CD4-positive, alpha-beta T cell treated with Interferon alpha-2 for 1 hour (primary cell): ENCODE results near the gene CARM1.
A peak's percentile ranks its signal among the peaks of the same experiment; 100 is the strongest.
"Not testable (repeated sequence)": the region's sequence is repeated elsewhere in the genome, so short reads cannot be mapped to it uniquely, and the experiment has no call there.

Source experiments
- DNase-seq, 2 donors: peaks; one replicate each; pipeline ENCODE4 v3.0.0-alpha.2; 2020 to 2022

Gene CARM1

GRCh38 chr19:10848230-10848856 lies 23.0 kb upstream of the CARM1 start, which contains the start of gene C19orf38:
Gene C19orf38 (plus strand): TSS chr19:10848415. CDS start chr19:10848509, 94 bp downstream.
- peak in 1 of 2 donors; percentile 42 for DNase-seq

DNA sequence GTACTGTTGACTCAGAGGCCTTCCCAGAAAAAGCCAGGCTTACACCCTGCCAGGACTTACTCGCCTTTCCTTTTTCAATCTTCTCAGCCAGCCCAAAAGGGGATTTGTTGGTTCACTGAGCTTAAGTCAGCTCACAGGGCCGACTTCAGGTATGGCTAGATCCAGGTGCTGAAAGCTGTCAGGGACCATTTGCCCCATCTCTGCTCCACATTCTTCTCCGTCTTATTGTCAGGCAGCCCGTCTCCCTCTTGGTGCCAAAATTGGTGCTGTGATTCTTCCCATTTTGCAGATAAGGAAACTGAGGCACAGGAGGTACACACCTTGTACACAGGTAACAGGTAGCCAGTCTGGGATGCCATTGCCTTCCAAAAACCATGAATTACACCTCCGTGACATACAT lies 20.7 kb upstream of the CARM1 start:
- DNase-seq, result no peak

DNA sequence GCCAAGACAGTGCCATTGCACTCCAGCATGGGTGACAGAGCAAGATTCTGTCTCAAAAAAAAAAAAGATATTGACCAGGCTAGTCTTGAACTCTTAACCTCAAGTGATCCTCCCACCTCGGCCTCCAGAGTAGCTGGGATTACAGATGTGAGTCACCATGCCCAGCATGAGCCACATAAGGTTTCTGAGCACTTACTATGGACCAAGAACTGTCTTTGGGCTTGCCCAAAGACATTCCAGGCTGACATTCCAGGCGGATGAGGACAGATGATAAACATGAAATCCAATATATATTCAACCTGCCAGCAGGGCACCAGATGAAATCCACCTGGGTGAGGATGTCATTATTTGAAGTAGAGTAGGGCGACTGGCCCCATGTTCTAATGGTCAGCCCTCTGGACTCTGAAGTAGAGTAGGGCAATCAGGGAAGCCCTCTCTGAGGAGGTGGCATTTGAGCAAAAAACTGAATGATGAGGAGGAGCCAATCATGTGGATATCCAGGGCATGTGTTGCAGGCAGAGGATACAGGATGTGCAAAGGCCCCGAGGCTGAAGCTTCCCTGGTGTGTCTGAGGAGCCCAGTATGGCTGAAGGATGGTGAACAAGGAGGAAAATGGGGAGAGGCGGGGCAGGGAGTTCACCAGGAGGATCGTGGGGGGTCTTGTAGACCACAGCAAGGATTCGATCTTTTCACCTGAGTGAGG lies 19.1 kb upstream of the CARM1 start:
- DNase-seq, result no peak

DNA sequence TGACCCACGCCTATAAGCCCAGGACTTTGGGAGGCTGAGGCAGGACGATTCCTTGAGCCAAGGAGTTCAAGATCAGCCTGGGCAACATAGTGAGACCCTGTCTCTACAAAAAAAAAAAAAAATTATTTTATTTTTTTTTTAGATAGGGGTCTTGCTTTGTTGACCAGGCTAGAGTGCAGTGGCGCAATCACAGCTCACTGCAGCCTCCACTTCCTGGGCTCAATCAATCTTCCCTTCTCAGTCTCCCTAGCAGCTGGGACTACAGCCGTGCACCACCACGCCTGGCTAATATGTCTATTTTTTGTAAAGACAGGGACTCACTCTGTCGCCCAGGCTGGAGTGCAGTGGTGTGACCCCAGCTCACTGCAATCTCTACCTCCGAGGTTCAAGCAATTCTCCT lies 18.4 kb upstream of the CARM1 start:
- no peak for DNase-seq

DNA sequence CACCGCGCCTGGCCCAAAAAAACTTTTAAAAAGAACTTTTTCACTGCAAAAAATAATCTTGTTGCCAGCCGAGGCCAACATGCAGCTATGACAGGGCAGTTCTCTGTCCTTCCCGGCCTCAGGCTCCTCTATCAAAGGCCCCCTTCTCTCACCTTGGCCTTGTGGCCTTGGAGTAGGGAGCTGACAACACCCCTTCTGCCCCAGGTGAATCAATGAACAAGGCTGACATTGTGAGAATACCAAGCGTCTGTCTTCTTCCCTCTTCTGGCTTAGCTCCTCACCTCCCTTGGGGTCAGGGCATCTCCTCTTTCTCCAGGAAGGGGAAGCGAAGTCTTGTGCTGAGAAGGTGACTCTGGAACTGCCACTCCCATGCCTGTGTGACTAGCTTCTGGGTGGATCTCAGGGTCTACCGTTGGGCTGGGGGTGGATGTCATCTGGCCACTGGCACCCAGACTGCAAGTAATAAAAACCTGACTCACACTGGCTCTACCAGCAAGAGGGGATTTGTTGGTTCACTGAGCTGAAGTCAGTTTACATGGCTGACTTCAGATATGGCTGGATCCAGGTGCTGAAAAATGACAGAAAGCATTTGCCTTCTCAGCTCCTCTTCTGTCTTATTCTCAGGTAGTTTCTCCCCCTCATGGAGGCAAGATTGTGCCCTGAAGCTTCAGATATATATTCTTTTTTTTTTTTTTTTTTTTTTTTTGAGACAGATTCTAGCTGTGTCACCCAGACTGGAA lies 16.8 kb upstream of the CARM1 start:
- DNase-seq, result no peak

DNA sequence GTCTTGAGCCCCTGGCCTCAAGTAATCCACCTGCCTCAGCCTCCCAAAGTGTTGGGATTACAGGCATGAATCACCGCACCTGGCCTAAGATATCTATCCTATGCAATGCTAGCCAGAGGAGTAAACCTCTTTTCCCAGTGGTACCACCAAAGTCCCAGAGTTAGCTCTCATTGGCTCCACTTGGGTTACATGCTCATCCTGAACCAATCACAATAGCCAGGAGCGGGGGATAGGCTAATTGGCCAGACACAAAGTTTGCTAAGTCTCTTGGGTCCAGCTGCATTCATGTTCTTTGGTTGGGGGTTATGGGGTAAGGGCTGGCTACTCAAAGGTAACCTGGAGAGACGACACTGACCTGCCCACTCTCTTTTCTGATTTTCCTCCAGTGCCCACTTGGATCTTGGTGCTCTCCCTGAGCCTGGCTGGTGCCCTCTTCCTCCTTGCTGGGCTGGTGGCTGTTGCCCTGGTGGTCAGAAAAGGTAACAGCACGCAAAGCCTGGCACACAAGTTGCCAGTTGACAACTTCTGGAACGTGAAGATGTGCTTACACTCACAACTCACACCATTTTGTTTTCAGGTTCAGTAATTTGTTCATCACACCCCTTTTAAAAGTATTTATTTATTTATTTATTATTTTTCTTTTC lies 15.4 kb upstream of the CARM1 start:
- peak in 1 of 2 donors; percentile 45 for DNase-seq

GRCh38 chr19:10856899-10857298 lies 14.5 kb upstream of the CARM1 start:
- not testable (repeated sequence) for DNase-seq

DNA sequence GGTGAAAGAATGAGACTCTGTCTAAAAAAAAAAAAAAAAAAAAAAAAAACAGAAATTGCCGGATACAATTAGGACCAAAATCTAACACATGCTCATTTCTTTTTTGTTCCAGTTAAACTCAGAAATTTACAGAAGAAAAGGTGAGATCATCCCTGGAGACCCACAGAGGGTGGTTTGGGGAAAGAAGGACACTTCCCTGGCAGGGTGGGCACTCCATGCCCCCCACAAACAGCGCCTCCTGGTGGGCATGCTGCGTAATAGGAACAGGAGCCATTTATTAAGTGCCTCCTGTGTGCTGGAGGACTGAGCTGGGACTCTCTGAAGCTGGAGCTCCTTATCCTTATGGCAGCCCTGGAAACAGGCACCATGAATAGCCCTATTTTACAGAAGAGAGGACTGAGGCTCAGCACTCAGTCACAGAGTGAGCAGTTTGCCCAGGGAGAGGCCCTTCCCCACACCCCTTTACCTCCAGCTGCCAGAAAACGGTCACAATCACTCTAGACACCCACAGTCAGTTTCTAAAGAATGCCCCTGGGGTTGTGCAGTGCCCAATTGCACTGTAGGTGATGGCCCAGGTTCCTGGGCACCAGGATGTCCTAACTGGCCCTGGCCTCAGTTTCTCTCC lies 13.0 kb upstream of the CARM1 start:
- DNase-seq, result peak in 1 of 2 donors; percentile 29

DNA sequence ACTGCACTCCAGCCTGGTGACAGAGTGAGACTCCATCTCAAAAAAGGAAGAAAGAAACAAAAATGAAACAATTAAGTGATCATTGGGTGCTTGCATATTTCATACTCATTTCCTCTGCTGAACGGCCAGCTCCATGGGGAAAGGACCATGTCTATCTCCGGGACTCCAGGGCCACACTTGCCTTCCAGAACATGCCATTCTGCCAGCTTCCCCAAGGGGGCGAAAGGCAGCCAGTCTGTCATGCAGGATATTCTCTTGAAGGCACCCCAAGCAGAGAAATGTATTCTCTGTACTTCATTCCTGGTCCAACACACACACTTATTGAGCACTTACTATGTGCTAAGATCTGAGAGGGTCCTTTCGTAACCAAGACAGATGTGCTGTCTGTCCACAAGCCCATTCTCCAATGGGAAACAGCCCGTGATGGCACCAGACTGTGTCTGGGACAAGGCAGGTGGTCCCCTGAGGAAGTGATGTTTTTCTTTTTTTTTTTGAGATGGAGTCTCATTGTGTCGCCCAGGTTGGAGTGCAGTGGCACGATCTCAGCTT lies 10.2 kb upstream of the CARM1 start:
- DNase-seq, result peak; percentile 43 to 58

DNA sequence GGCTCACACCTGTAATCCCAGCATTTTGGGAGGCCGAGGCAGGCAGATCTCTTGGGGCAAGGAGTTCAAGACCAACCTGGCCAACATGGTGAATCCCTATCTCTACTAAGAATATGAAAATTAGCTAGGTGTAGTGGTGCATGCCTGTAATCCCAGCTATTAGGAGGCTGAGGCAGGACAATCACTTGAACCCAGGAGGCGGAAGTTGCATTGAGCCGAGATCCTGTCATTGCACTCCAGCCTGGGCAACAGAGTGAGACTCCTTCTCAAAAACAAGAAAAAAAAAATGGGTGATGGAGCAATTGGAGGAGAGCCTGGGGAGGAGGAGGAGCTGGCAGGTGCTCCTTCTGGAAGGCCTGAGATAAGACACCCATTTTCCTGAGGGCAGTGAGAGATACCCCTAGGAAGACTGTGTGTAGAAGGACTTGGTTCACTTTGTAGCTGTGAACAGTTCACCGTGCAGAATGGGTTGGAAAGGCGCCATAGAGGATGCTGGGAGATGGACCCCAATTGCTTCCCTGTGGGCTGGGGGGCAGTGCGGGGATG lies 8.7 kb upstream of the CARM1 start:
- no peak for DNase-seq

DNA sequence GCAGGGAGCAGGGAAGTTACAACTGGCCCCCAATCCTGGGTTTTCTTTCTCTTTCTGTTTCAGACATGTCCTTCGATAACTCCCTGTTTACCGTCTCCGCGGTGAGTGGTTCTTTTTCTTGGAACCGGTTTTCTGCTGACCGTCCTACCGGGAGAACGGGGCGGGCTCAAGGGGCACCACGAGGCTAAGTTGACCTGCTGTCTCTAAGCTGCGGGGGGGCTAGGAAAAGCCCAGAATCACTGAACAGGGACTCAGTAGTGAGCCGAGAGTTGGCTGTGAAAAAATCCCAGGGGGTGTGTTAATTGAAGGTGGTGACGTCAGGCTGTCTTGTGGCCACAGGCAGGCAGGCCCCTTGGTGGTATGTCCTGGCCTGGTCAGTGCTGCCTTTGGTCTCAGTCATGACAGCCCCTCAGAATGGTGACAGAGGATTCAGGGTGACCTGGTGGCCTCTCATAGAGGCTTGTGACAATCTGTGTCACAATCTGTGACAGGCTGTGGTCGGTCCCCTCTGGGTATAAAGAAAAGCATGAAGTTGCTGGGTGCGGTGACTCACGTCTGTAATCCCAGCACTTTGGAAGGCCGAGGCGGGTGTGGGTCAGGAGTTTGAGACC lies 8.1 kb upstream of the CARM1 start:
- no peak for DNase-seq

DNA sequence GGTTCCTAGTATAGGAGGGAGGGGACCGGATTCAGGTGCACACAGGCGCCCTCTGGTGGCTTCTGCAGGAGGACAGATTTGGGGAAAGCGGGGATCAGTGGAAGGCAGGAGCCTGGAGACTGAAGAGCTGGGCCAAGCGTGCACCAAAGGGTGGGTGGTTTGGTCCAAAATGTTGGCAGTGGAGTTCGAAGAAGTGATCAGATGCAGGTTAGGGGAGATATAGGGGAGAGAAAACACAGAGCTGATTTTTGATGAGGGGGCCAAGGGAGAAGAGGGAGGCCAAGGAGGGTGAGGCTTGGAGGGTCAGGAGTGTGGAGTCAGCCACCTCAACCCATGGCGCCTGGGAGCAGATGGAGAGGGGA lies 6.8 kb upstream of the CARM1 start:
- DNase-seq, result peak; percentile 76 to 84

DNA sequence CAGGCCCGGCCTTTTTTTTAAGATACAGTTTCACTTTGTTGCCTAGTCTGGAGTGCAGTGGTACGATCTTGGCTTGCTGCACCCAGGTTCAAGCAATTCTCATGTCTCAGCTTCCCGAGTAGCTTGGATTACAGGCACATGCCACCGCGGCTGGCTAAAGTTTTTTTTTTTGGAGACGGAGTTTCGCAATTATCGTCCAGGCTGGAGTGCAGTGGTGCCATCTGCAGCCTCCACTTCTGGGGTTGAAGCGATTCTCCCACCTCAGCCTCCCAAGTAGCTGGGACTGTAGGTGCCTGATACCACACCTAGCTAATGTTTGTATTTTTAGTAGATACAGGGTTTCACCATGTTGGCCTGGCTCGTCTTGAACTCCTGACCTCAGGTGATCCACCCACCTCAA lies 4.9 kb upstream of the CARM1 start:
- DNase-seq, result no peak

DNA sequence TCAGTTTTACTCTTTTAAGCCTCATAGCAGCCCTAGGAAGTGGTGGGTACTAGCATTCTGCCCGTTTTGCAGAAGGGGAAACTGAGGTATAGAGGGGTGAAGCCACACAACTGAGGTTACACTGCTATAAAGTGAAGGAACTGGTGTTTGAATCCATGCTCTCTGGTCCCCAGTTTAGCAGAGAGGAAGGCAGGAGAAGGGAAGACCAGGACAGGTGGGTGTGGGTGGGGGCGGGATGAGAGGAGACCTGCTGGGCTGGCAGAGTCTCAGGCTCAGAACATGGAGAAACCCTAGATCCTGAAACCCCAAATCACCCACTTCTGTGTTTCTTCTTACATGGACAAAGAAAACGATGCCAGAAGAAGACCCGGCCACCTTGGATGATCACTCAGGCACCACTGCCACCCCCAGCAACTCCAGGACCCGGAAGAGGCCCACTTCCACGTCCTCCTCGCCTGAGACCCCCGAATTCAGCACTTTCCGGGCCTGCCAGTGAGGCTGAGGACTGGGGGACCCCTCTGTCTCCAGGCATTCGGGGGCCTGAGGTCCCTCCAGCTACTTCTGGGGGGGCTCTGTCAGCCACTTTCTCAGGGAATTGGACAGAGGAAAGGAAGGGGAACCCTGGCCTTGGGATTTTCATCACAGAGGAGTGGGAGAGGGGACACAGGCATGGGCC lies 2.3 kb upstream of the CARM1 start:
- no peak for DNase-seq

- not testable (repeated sequence) for DNase-seq
Measured at GRCh38 chr19:10869872-10870311, 1.5 kb upstream of the CARM1 start.

DNA sequence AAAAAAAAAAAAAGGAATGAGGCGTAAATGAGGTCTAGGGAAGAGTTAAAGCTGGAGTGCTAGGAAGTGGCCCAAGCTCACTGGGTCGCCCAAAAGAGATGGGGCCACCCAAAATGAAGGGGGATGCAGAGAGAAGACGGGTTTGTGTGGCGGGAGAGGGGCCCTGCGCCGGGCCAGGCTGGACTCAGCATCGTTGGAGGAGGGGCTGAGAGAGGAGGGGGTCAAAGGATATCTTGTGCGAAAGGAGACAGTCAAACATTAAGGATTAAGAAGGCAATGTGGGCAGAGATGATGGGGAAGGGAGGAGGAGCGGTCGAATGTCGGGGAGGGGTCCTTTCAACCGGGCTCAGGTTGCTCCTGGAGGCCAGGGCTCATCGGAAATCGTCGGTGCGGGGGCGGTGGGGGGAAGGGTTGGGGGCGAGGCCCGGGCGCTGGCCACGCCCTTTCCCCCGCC lies 825 bp upstream of the CARM1 start:
- DNase-seq, result no peak

DNA sequence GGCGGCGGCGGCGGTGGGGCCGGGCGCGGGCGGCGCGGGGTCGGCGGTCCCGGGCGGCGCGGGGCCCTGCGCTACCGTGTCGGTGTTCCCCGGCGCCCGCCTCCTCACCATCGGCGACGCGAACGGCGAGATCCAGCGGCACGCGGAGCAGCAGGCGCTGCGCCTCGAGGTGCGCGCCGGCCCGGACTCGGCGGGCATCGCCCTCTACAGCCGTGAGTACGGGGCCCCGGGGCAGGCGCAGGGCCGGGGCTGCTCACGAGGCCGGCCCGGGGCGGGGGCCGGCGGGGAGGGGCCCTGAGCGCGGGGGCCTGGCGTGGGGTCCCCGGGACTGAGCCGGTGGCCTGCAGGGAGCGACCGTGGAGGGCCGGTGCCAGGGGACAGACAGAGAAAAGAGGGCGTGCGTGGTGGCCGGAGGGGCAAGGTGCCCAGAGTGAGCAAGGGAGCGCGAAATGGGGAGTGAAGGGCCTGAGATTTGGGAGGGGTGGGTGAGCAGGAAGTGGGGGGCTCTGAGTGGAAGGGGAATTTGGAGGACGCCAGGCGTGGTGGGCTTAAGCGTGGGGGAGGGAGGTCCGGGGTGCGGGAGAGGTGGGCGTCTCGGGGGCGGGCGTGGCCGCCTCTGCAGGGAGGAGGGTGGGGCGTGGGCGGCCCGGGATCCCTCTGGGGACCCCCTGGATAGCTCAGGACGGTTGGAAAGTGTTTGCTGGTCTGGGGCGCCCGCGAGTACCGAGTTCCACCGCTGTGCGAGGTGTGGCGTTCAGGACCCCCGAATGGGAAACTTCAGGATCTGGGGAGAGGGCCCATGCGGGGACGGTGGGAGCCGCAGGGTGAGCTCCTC lies 575 bp downstream of the CARM1 start:
- no peak for DNase-seq

DNA sequence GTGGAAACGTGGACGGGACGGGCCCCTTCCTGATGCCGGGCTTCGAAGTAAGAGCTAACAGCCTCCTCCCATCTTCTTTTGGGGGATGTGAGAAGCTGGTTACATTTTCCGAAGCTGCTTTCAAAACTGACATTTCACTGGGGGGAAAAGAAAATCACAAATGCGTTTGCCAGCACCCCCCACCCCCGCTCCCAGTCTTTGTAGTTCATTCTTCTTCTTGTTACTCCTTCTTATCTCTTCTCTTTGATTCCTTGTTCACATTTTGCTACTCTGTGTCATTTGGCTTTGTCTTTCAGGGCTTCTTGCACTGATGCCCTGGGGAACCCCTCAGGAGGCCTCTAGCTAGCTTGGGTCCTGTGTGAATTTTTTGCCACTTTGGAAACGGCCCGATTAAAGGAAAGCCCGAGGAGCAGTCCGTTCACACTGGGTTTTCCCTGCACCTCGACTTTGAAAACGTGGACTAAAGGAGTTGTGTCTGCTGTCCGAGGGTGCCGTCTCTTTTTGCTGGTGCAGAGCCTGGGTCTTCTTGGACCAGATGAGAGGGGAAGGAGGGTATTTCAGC lies 1.3 kb downstream of the CARM1 start:
- DNase-seq, result no peak

GRCh38 chr19:10874024-10874423 lies 2.7 kb downstream of the CARM1 start:
- no peak for DNase-seq
